WERI-Rb-1 (cell line): ENCODE measurements around the gene CHIT1.

Experiments used
- DNase-seq: peaks from one replicate; pipeline ENCODE4 v3.0.0-alpha.2; 2020
- H3K27ac ChIP-seq: fragments of 250-450 bp; sonication (Bioruptor Pico); 2 replicates; pipeline ENCODE4 v1.5.1; 2020; ENCODE audit warnings: mild to moderate bottlenecking, moderate library complexity
- H3K27me3 ChIP-seq: fragments of 250-450 bp; sonication (Bioruptor Pico); 2 replicates; pipeline ENCODE4 v1.5.1; 2021; ENCODE audit warnings: mild to moderate bottlenecking, low read depth, moderate library complexity; ENCODE audit not compliant: insufficient read depth, severe bottlenecking
- H3K36me3 ChIP-seq: fragments of 250-450 bp; sonication (Bioruptor Pico); 2 replicates; pipeline ENCODE4 v1.5.1; 2020; ENCODE audit warnings: mild to moderate bottlenecking, moderate library complexity
- H3K4me3 ChIP-seq: 2 replicates; pipeline ENCODE4 v1.5.1; 2011; ENCODE audit warnings: low read depth, mild to moderate bottlenecking, control low read depth, low read length
- H3K9me3 ChIP-seq: fragments of 250-450 bp; sonication (Bioruptor Pico); 2 replicates; pipeline ENCODE4 v1.5.1; 2021; ENCODE audit warnings: mild to moderate bottlenecking, moderate library complexity; ENCODE audit not compliant: severe bottlenecking
- CTCF ChIP-seq: IDR thresholded peaks from 2 replicates; pipeline ENCODE4 v1.5.1; 2011; ENCODE audit warnings: low read depth, mild to moderate bottlenecking, control low read depth, inconsistent platforms, low read length

CHIT1 gene

GRCh38 chr1:203185061-203185461, 44.4 kb downstream of the CHIT1 start:
- TF ChIP-seq CTCF: 0 out of 2 replicates have a peak, but pooled peaks have one; percentile 1
- peak overlapping the region; percentile 92 for H3K27ac ChIP-seq
- H3K9me3 ChIP-seq: peaks cover 10% of the 10 kb centered on the region
- no peak overlapping the region for H3K4me3 ChIP-seq
- no peaks in the 10 kb centered on the region for H3K27me3 ChIP-seq
- peaks cover 7% of the 10 kb centered on the region for H3K36me3 ChIP-seq
- DNase-seq: no peak

GRCh38 chr1:203184467-203184866, 45.0 kb downstream of the CHIT1 start:
- Histone ChIP-seq H3K27me3 (no peaks in the 10 kb centered on the region), H3K27ac (no peak overlapping the region), H3K36me3 (peaks cover 7% of the 10 kb centered on the region), H3K9me3 (peaks cover 8% of the 10 kb centered on the region), H3K4me3 (no peak overlapping the region)
- no peak for DNase-seq
- TF ChIP-seq CTCF: no peak

- TF ChIP-seq CTCF: no peak
These were observed 45.6 kb downstream of the CHIT1 start for GRCh38 chr1:203183828-203184227.

DNA sequence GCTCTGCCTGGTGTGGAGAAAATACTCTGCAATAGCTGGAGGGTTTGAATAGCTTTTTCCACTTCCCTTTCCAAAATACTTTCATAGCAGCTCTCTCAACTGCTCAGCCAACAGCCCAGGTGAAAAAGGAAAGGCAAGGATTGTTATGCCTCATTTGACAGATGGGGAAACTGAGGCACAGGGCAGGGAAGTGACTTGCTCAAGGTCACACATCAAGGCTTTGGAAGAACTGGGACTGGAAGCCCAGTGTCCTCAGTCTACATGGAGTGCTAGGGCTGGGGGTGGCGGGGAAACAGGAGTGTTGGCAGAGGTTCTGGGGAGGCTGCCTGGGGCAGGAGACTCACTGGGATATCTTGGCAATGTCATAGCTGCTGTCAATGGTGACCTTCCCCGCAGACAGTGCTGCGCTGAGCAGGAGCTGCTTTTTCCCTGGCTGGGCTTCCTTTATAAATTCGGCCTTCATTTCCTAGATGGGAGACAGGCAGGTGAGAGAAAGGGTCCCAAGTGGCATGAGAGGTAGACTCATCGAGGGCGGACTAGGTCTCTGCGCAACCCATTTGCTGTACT, 47.0 kb downstream of the CHIT1 start:
- no peak for DNase-seq
- no peak overlapping the region for H3K4me3 ChIP-seq
- peaks cover 7% of the 10 kb centered on the region for H3K36me3 ChIP-seq
- no peaks in the 10 kb centered on the region for H3K27me3 ChIP-seq
- TF ChIP-seq CTCF: no peak
- H3K27ac ChIP-seq: peak overlapping the region; percentile 94
- H3K9me3 ChIP-seq: no peaks in the 10 kb centered on the region

More at GRCh38 chr1:203183828-203184227, 45.6 kb downstream of the CHIT1 start:
- peak overlapping the region; percentile 2; the same call in 1 of the 2 replicates for H3K27ac ChIP-seq
- H3K36me3 ChIP-seq: peaks cover 7% of the 10 kb centered on the region
- no peak for DNase-seq
- H3K27me3 ChIP-seq: no peaks in the 10 kb centered on the region
- no peak overlapping the region for H3K4me3 ChIP-seq
- peaks cover 2% of the 10 kb centered on the region for H3K9me3 ChIP-seq

DNA sequence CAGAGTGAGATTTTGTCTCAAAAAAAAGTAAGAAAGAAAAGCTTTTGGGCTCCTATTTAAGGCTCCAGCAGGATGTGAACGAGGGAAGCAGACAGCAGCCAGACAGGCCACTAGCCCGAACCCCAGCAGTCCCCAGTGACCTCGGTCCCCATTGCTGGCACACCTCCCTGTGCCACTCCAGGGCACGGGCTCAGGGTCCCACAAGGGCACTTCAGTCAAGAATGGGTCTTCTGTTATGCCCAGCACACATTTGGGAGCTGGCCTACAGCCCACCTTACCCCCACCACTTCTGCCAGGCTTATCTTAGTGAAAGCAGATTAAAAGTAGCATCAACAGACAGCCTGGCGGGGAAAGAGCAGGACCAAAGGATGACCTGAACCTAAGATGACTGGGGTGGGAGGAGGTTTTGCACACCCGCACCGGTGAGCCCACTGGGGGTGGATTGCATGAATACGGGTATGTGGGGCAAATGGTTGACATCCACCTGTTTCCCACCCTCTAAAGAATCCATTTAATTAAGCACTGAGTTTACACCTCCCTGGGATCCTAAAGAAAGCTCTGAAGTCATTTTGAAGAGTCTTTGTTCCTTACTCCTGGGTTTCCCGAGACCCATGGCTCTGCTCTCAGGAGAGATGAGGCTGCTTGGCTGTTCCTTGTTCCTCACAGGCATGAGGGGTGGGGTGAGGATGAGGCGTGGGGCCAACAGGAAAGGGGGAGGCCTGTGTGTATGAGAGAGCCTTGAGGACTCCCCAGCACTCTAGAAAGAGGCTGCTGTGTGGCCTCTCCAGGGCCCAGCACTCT, 47.7 kb downstream of the CHIT1 start:
- Histone ChIP-seq H3K36me3 (peaks cover 7% of the 10 kb centered on the region), H3K4me3 (no peak overlapping the region), H3K9me3 (no peaks in the 10 kb centered on the region), H3K27ac (peak overlapping the region; percentile 94), H3K27me3 (no peaks in the 10 kb centered on the region)
- no peak for TF ChIP-seq CTCF
- peak; percentile 96 for DNase-seq
